H54 (cell line): ENCODE results near the gene FOXP2.
A peak's percentile ranks its signal among the peaks of the same experiment; 100 is the strongest.

Experiments
- DNase-seq: peaks from one replicate; pipeline ENCODE4 v3.0.0; 2011; ENCODE audit warnings: low spot score, mixed read lengths; ENCODE audit not compliant: insufficient read length
- FAIRE-seq: peaks from 3 replicates; lab custom pipeline; 2011; peaks lifted over from hg19 to GRCh38; lab: Jason Lieb, UNC
- POLR2A ChIP-seq: IDR thresholded peaks from 2 replicates; pipeline ENCODE4 v1.6.1; 2011; ENCODE audit warnings: low read depth, mild to moderate bottlenecking, low read length

The FOXP2 gene

DNA sequence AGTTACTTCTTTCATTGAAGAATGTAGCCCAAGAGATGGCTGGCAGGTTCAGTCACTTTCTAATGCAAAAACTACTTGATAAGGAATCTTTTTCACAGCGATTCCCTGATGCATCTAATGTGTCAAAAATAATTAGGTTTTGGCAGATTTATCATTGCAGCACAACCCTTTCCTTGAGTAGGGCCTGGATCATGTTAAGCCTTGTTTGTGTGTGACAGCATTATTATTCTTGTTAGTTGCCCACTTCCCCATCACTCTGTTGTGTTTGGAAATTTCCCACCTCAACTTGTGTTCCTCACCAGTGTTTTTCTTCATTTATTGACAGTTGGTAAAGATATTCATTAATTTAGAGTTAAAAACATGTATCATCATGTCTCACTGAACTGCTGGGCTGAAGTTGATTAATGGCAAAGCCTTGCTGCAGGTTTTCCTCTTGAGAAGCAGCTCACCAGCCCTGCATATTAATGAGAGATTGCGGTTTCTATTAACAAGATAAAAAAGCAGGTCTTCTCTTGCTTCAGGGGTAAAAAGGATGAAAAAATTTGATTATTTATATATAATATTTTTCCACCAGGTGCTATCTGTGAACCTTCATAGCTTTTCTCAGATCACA lies 273.9 kb downstream of the FOXP2 start:
- FAIRE-seq (no peak), DNase-seq (no peak)
- no peak for TF ChIP-seq POLR2A

GRCh38 chr7:114689406-114689805 lies 274.8 kb downstream of the FOXP2 start:
- DNase-seq (no peak), FAIRE-seq (no peak)

GRCh38 chr7:114691605-114692004 lies 277.0 kb downstream of the FOXP2 start:
- TF ChIP-seq POLR2A, result no peak
- FAIRE-seq, result no peak

More at GRCh38 chr7:114689406-114689805, 274.8 kb downstream of the FOXP2 start:
- TF ChIP-seq POLR2A, result no peak

DNA sequence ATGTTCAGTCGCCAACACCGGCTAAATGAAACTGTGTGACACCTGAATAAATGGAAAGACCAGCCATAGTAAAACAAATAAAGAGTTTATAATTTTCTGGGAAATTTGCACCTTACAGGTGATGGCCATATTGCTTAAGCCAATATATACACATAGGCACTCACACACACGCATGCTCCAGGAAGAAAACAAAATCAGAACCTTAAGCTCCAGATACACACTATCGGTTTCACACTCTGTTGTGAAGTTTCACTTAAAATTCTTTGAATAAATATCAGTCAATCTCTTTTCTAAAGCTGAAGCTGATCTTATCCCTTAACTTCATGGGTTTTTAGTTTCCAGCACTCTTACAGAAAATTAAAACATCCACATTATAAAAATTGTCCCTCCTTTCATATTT lies 280.6 kb downstream of the FOXP2 start:
- FAIRE-seq (no peak), DNase-seq (no peak)
- no peak for TF ChIP-seq POLR2A

More at GRCh38 chr7:114691605-114692004, 277.0 kb downstream of the FOXP2 start:
- no peak for DNase-seq

DNA sequence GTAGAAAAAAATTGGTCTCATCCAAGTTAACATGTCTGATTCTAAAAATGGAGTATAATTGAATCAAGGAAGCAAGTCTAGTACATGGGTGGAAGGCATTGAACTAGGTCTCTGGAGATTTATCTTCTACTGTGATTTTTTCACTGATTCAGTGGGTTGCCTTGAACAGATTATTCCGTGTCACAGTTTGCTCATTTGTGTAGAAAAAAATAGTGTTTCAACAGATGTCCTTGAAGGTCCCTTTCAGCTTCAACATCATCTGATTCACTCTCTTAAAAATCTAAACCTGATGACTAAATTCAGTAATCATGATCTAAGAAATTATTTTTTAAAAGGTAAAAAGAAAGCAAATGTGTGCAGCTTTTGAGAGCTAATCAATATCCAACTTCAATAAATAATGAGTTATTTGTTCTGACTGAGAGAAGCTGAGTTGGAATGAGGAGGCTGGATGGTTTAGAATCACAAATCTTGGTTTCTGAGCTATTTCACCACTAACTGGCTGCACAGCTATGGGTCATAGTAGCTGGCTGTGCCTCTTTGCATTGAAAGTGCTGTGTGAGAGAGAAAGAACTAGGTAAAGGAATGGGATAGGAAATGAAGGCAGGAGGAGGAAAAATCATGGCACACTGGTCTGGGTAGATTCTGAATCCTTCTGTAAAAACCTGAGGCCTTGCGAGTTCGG lies 285.8 kb downstream of the FOXP2 start:
- no peak for TF ChIP-seq POLR2A
- DNase-seq, result no peak
- FAIRE-seq, result no peak

GRCh38 chr7:114703677-114704076 lies 289.1 kb downstream of the FOXP2 start:
- TF ChIP-seq POLR2A, result no peak
- no peak for FAIRE-seq
- DNase-seq, result no peak

- FAIRE-seq (no peak), DNase-seq (no peak)
- TF ChIP-seq POLR2A, result no peak
Measured at GRCh38 chr7:114708646-114709045, 294.0 kb downstream of the FOXP2 start.

- no peak for DNase-seq
- FAIRE-seq, result no peak
- no peak for TF ChIP-seq POLR2A
Measured at GRCh38 chr7:114710499-114710898, 295.9 kb downstream of the FOXP2 start.

DNA sequence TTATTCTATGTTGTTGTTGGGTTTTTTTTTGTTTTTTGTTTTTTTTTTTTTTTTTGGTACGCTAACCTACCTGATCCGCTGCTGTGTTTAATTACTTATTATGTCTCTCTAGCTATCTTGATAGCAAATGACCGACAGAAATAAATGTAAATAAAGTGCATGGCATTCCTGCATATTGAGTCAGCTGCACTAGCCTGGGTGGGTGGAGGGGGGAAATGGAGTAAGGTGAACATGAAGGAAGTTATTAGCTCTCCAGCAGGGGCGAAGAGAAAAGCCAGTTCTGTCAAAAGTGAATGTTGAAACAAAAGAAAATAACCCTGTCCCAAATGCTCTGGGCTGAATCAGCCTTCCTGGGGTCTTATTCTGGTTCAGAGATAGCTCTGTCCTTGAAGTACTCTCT lies 296.6 kb downstream of the FOXP2 start:
- DNase-seq (no peak), FAIRE-seq (no peak)
- no peak for TF ChIP-seq POLR2A

GRCh38 chr7:114715907-114716306 lies 301.3 kb downstream of the FOXP2 start:
- peak; percentile 7 for DNase-seq
- no peak for TF ChIP-seq POLR2A
- no peak for FAIRE-seq

DNA sequence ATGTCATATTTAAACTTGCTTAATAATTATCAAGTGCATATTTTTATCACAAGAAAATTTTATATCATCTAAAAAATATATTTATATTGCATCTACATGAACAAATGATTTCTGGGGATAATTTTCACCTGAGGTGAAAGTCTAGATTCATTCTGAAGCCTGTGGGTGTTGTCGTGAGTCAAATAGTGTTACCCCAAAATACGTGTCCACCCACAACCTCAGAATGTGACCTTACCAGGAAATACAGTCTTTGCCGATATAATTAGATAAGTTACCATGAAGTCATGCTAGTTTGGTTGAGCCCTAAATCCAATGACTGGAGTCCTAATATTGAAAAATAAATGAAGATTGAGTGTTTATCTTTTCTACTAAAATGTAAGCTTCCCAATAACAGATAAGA lies 304.2 kb downstream of the FOXP2 start:
- DNase-seq, result no peak
- no peak for FAIRE-seq
- TF ChIP-seq POLR2A, result no peak

- TF ChIP-seq POLR2A, result no peak
- DNase-seq (no peak), FAIRE-seq (no peak)
Measured at GRCh38 chr7:114720725-114721124, 306.1 kb downstream of the FOXP2 start.

DNA sequence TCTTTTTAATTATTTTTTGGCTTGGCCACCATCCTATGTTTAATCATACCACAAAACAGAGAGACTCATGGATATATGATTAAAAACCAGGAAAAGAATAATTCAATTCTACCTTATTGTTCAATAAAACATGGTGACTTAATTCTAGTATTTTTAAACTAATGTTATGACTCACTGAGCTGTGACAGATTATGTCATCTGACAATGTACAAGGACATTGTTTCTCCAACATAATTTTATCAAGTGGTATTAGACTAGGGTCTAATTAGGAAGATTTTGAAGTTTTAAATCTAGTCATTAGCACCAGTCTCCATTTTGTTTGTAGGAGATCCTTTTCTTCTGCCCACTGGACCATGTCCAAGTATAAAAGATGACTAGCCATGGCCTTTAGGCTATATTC lies 307.9 kb downstream of the FOXP2 start:
- DNase-seq (no peak), FAIRE-seq (no peak)
- TF ChIP-seq POLR2A, result no peak

DNA sequence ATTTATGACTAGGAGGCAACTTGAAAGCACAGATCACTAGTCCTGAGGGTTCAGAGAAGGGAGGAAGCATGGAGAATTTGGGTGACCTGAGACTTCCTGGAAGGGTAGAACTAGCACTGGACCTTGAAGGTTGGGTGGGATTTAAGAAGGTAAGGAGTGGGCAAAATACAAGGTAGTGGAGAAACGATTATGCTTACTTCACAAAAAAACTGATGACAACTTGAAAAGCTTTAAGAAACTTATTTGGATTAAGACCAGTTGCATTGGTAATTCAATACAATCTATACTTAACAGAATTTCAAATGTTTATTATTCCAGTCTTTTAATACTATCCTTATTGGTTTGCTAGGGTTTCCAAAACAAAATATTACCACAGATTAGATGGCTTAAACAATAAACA lies 308.7 kb downstream of the FOXP2 start:
- FAIRE-seq (no peak), DNase-seq (no peak)
- no peak for TF ChIP-seq POLR2A

DNA sequence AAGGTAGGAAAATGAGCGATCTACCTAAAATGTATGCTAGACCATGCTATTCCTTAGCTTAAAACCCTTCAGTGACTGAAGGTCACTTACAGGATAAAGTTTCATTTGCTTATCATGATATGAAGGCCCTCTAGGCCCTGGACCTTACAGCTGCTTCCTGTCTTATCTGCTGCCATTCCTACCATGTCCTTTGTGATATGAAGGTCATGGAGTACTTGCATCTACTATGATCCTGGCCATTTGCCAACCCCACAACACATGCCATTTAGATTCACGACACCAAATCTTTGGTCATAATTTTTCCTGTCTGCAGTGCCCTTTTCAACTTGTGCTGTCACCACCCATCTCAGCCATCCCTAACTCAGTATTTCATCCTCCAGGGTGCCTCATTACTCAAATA lies 325.5 kb downstream of the FOXP2 start:
- DNase-seq (no peak), FAIRE-seq (no peak)
- no peak for TF ChIP-seq POLR2A
